Chondrocyte (in vitro differentiated cells): ENCODE results near the gene NMU. TPM values are rescaled to one million over a fixed set of nuclear protein-coding genes. Genes with fewer than 3 reads are reported as not detected.
A peak's percentile ranks its signal among the peaks of the same experiment; 100 is the strongest.

Source experiments
- DNase-seq: peaks from one replicate; pipeline ENCODE4 v3.0.0; 2021; ENCODE audit warnings: mixed read lengths, low spot score
- H3K27ac Mint-ChIP-seq: one replicate; pipeline ENCODE4 v1.8.0; 2021; ENCODE audit warnings: mild to moderate bottlenecking, moderate library complexity, mixed read lengths; ENCODE audit not compliant: unreplicated experiment
- H3K27me3 Mint-ChIP-seq: 2 replicates; pipeline ENCODE4 v1.8.0; 2021; ENCODE audit warnings: low read depth, mixed read lengths
- H3K36me3 Mint-ChIP-seq: 2 replicates; pipeline ENCODE4 v1.8.0; 2021; ENCODE audit warnings: low read depth, mixed read lengths
- H3K4me1 Mint-ChIP-seq: 2 replicates; pipeline ENCODE4 v1.8.0; 2021; ENCODE audit warnings: low read depth, mild to moderate bottlenecking, mixed read lengths
- H3K4me3 Mint-ChIP-seq: one replicate; pipeline ENCODE4 v1.8.0; 2021; ENCODE audit warnings: mild to moderate bottlenecking, moderate library complexity, mixed read lengths; ENCODE audit not compliant: unreplicated experiment
- H3K9me3 Mint-ChIP-seq: 2 replicates; pipeline ENCODE4 v1.8.0; 2021; ENCODE audit warnings: low read depth, mixed read lengths
- total RNA-seq: library from RNA; stranded (reverse); gene quantifications from 3 replicates; pipeline ENCODE4 v1.2.1, GENCODE V29; 2021
- TF ChIP-seq, protein P1 (sequence below): fragments of 200-600 bp; sonication (generic); IDR thresholded peaks from 2 replicates; pipeline ENCODE4 v1.5.0; 2021; ENCODE audit warnings: antibody characterized with exemption, mild to moderate bottlenecking, moderate library complexity

Gene NMU
- total RNA-seq, 1 donor from 2014 or later: 0.80 TPM

DNA sequence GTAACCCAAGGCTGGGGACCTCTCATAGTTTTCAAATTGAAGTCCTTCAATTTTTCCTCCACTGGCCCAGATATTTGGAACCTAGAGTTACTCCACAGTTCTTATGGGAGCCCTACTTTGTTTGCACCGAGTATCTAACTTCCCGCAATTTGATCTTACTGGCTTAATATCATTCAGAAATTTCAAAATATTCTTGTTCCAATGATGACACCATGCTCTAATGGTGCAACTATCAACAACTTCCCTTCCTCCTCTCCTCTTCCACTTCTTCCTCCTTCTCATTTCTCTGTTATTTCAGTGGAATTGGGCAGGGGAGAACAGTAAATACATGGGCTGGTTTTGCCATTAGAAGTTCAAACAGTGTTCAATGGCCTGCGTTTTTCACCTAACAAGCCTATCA lies 64.3 kb downstream of the NMU start:
- peaks cover 31% of the 10 kb centered on the region for H3K9me3 Mint-ChIP-seq
- TF ChIP-seq, protein P1, sequence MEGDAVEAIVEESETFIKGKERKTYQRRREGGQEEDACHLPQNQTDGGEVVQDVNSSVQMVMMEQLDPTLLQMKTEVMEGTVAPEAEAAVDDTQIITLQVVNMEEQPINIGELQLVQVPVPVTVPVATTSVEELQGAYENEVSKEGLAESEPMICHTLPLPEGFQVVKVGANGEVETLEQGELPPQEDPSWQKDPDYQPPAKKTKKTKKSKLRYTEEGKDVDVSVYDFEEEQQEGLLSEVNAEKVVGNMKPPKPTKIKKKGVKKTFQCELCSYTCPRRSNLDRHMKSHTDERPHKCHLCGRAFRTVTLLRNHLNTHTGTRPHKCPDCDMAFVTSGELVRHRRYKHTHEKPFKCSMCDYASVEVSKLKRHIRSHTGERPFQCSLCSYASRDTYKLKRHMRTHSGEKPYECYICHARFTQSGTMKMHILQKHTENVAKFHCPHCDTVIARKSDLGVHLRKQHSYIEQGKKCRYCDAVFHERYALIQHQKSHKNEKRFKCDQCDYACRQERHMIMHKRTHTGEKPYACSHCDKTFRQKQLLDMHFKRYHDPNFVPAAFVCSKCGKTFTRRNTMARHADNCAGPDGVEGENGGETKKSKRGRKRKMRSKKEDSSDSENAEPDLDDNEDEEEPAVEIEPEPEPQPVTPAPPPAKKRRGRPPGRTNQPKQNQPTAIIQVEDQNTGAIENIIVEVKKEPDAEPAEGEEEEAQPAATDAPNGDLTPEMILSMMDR: no peak
- H3K27ac Mint-ChIP-seq: no peak overlapping the region
- DNase-seq: no peak
- H3K36me3 Mint-ChIP-seq: peaks cover 9% of the 10 kb centered on the region
- no peaks in the 10 kb centered on the region for H3K27me3 Mint-ChIP-seq
- no peaks in the 10 kb centered on the region for H3K4me1 Mint-ChIP-seq
- no peak overlapping the region for H3K4me3 Mint-ChIP-seq

DNA sequence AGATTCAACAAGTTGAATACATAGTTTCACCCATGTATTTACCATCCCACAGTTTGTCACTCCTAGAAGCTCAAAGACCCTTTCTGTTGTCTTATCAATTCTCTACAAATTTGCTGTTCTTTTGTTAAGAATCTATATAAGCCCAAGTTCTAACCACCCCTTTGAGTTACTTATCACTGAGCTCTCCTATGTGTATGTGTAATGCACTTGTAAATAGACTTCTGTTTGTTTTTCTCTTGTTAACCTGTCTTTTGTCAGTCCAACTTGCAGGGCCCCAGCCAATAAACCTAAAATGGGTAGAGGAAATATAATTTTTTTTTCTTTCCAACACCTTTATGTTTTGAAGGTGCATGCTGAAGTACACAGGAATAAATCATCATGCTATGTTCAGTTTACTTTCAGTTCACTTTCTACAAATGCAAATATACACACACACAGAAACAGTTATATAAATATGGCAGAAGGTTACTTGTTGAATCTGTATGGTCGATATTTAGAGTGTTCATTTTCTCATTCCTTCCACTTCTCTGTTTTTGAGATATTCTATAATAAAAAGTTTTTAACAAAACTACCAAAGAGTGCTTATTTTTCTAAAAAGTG lies 67.1 kb downstream of the NMU start:
- H3K9me3 Mint-ChIP-seq: peaks cover 12% of the 10 kb centered on the region
- no peak for DNase-seq
- H3K4me3 Mint-ChIP-seq: no peak overlapping the region
- H3K36me3 Mint-ChIP-seq: no peaks in the 10 kb centered on the region
- H3K27ac Mint-ChIP-seq: no peak overlapping the region
- TF ChIP-seq, protein P1: no peak
- no peaks in the 10 kb centered on the region for H3K4me1 Mint-ChIP-seq
- no peaks in the 10 kb centered on the region for H3K27me3 Mint-ChIP-seq

DNA sequence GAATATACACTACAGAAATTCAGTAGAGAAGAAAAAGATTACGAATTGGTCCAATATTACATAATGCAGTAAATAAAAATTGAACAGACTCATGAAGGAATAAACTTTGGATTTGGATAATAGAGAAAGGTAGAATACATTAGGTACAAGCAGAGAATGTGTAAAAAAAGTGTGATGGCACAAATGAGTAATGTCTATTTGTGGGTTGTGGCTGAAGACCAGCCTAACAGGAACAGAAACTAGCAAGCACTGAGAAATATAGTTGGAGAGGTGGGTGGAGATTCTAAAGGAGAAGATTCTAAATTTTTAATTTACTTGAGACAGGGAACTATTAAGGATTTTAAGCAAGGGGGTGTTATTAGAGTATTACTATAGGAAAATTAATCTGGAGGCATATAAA lies 74.2 kb downstream of the NMU start:
- Mint-ChIP-seq H3K4me3 (no peak overlapping the region), H3K27me3 (peaks cover 16% of the 10 kb centered on the region), H3K27ac (no peak overlapping the region), H3K4me1 (no peaks in the 10 kb centered on the region), H3K9me3 (peaks cover 3% of the 10 kb centered on the region), H3K36me3 (no peaks in the 10 kb centered on the region)
- TF ChIP-seq, protein P1: no peak
- DNase-seq: no peak

DNA sequence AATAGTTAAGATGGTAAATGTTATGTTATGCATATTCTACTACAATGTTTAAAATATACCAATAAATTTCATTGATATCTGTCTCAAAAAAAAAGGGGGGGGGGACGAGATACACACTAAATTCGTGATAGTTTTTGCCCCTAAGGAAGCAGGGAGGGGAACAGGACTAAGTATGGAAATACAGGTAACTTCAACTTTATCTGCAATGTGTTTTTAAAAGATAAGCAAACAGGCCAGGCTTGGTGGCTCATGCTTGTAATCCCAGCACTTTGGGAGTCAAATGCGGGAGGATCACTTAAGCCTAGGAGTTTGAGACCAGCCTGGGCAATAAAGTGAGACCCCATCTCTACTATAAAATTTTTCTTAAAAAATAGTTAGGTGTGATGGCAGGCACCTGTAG lies 76.0 kb downstream of the NMU start:
- Mint-ChIP-seq H3K9me3 (peaks cover 3% of the 10 kb centered on the region), H3K4me3 (no peak overlapping the region), H3K4me1 (no peaks in the 10 kb centered on the region), H3K27ac (no peak overlapping the region), H3K36me3 (no peaks in the 10 kb centered on the region), H3K27me3 (peaks cover 16% of the 10 kb centered on the region)
- TF ChIP-seq, protein P1: no peak
- no peak for DNase-seq

DNA sequence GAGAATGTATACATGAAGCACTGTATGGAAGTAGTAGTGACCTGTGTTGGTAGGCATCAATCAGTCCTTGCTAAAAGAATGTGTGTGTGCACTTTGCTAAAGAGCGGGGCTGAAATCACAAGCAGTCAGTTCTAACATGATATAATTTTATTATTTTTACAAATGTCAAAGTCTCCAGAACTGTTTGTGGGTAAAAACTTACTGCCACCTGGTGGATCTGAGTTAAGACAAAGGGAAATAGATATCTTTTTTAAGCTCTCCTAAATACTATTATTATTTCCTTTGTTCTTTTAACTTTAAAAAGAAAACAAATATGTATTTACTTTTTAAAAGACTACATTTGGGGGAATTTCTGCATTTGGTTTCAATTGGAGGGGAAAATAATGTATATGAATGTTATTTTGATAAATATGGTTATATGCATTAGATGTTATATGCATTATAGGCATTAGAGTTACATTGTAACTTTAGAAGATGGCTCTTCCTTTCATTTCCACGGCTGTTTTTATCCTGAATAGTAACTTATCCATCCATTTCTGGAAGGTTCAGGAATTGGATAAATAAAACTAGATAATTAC lies 81.6 kb downstream of the NMU start:
- TF ChIP-seq, protein P1: peak; percentile 84
- no peak overlapping the region for H3K27ac Mint-ChIP-seq
- no peak for DNase-seq
- H3K36me3 Mint-ChIP-seq: no peaks in the 10 kb centered on the region
- peaks cover 3% of the 10 kb centered on the region for H3K9me3 Mint-ChIP-seq
- H3K27me3 Mint-ChIP-seq: peaks cover 4% of the 10 kb centered on the region
- no peak overlapping the region for H3K4me3 Mint-ChIP-seq
- peaks cover 7% of the 10 kb centered on the region for H3K4me1 Mint-ChIP-seq
